ENCODE results near the gene NSUN4.

NSUN4 gene

DNA sequence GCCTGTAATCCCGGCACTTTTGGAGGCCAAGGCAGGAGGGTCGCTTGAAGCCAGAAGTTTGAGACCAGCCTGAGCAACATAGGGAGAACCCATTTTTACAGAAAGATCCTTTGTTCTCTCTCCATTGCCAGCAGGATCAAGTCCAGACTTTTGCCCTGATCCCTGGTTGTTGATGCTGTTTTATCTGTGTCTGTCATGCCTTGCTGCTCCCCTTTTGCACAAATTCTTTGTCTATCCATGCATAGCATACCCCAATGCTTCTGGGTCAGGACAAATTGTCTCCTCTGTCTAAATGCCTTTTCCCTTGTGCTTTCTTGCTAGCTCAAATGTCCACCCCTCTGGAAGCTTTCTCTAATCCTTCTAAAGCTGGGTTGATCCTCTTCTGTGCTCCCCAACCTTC, 28.2 kb downstream of the NSUN4 start:
- DNase-seq, result no peak

DNA sequence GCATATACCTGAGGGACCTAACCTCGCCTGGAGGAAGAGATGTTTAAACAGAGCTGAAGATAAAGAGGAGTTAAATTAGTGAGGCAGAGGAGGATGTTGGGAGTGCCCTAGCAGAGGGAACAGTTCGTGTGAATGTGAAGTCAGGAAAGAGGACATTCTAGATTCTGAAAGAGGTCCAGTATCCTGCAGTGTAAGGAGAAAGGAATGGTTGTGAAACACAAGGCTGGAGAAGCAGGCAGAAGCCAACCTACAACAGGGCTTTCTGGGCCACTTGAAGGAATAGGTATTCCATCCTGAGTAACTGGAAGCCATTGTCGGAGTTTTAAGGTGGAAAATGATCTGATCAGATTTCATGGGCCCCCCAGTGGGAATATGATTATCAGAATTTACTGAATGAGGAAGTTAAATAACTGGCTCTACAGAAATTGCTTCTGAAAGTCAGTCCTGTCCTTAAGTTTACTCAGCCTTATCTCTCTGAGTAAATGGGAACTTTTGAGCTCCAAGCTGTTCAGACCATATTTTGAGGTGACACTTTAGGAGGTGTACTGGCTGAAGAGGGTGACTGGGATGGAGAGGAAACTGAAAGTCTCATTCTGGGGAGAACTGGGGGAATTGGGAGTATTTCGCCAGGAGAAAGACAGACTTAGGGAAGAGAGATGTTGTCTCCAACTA, 29.1 kb downstream of the NSUN4 start:
- DNase-seq, result no peak

DNA sequence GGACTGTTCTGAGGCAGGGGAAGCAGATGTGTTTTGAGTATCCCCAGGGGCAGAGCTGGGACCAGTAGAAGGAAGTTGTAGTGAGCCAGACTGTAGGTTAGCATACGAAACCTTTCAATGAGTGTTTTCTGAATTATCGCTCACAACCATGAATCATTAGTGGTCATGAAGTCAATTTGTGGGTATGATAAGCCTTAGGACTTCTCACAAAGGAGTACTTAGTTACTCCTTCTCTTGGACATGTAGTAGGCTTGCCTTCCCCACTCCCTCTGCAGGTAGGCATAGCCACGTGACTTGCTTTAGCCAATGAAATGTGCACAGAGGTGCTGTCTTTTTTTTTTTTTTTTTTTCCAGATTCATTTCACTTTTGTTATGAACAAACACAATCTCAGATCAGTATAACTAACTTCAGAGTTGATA, 29.6 kb downstream of the NSUN4 start:
- DNase-seq, result no peak

DNA sequence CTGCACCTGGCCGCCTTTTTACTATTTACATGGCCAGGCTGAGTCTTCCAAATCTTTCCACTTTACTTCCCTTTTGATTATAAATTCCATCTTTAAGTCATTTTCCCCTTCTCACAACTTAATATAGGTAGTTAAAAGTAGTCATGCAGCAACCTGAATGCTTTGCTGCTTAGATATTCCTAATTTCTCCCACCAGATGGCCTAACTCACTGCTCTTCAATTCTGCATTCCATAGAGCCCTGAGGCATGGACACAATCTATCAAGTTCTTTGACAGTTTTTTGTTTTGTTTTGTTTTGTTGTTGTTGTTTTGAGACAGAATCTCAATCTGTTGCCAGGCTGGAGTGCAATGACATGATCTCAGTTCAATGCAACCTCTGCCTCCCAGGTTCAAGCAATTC, 31.8 kb downstream of the NSUN4 start:
- DNase-seq, result no peak

DNA sequence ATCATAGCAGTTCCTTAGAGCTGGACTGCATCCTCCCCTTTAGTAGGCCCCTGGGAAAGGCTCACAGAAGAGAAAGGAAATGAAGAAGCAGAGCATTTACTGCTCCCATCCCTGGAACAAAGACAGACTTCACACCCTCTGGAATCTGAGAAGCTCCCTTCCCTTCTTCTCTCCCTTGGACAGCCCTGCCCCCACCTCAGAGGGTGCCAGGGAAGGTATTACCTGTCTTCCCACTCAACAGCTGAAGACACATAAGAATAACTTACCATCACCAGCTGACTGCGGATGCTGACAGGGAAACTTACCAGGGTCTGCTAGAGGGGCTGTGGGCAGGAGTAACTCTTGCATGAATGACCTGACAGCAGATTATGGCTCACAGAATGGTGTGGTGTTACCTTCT, 39.4 kb downstream of the NSUN4 start:
- no peak for DNase-seq

DNA sequence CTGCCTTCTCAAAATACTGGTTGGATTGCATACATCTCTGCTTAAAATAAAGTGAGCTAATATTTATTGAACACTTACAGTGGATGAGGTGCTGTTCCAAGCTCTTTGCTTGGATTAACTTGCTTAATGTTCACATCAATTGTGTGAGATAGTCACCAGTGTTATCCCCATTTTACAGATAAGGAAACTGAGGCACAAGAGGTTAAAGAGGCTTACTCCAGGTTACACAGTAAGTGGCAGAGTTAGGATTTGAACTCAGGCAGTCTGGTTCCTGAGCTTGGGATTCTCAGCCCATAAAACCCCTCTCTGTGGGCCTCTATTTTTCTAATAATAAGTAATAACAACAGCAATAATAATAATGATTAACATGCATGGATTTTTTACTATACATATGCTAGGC, 39.9 kb downstream of the NSUN4 start:
- DNase-seq, result no peak

DNA sequence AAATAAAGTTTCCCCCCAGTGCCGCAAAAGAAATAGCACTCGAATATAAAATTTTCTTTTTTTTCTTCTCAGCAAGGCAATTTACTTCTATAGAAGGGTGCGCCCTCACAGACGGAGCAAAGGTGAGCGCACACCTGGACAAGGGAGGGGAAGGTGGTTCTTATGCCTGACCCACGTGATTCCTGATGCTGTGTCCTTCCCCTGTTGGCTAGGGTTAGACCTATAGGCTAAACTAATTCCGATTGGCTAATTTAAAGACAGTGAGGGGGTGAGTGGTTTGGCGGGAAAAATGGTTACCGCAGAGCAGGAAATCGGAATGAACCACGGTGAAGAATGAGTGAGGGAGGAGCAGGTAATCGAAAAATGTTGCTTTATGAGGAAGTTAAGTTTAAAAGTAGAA, 52.9 kb downstream of the NSUN4 start:
- no peak for DNase-seq

DNA sequence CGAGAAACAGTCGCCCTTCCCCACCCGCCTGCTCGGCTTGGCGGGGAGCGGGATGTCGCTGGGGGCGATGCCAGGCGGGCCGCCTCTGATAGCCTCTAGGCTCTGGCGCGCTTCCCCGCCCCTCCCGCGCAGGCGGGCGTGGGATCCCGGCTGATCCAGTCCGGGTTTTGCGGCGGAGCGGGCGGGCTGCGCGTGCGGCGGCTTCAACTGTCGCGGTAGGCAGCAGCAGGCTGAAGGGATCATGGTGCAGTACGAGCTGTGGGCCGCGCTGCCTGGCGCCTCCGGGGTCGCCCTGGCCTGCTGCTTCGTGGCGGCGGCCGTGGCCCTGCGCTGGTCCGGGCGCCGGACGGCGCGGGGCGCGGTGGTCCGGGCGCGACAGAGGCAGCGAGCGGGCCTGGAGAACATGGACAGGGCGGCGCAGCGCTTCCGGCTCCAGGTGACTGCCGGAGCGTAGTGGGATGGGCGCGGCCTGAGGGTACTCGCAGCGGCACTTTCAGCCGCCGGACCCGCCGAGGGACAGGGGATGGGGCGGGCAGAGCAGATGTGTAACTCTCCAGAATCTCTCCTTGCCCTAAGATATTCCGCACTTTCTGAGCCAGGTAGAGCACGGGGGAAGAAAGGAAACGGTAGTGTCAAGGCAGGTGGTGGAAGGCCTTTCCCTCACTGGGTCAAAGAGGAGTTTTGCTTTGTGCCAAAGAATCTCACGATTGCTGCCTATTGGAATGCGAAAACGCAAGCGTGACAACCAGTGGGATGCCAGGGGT, 53.7 kb downstream of the NSUN4 start, which contains the start of gene FAAH:
TSS of gene FAAH (plus strand) at position 210 of the 764 bp plus-strand sequence. CDS start at position 242, 32 bp downstream.
- DNase-seq, result peak; percentile 11

DNA sequence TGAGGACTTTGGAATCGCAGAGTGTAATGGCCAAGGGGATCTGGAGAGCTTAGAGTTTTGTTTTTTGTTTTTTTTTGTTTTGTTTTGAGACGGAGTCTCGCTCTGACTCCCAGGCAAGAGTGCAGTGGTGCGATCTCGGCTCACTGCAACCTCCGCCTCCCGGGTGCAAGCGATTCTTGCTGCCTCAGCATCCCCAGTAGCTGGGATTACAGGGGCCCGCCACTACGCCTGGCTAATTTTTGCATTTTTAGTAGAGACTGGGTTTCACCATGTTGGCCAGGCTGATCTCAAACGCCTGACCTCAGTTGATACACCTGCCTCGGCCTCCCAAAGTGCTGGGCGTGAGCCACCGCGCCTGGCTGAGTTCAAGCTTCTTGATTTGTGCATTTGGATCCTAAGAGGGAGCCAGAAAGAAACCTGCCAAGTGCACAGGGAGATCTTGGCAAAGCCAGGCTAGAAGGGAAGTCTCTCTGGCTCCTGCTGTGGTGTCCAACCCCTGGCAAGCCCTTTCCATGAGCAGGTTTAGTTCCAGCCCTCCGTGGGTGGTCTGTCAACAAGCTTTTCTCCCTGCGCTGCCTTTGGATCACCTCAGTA, 54.4 kb downstream of the NSUN4 start:
- DNase-seq, result no peak

DNA sequence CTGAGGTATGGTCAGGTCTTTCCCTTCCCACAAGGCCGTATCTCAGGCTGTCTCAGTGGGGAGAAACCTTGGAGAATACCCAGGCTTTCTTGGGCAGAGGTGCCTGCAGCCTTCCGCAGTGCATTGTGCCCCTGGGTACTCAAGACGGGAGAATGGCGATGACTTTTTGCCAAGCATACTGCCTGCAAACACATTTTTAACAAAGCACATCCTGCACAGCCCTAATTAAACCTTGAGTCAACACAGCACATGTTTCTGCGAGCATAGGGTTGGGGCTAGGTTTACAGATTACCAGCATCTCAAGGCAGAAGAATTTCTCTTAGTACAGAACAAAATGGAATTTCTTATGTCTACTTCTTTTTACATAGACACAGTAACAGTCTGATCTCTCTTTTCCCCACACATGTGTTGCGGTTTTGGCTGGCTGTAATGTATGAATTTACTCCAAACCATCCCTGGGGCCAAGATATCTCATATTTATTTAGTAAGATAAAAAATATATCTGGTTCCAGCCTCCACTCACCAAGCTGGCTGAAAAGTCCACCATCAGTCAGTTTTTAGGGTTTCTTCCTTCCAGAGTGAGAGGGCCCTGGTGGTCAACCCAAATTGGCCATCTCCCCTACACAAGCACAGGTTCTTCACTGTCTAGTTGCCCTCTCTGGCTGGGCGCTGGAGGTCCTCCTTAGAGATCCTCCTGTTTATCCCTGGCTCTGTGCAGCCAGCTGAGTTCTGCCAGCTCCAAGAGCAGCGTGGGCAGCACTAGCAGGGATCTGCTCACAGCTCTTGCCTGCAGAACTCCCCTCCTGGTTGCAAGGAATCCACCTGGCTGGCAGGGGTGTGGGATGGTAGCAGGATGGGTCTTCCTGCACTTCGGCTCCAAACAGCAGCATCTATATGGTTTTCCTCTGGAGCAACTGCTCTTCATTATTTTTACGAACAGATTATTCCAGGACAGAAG, 56.1 kb downstream of the NSUN4 start:
- DNase-seq, result no peak

DNA sequence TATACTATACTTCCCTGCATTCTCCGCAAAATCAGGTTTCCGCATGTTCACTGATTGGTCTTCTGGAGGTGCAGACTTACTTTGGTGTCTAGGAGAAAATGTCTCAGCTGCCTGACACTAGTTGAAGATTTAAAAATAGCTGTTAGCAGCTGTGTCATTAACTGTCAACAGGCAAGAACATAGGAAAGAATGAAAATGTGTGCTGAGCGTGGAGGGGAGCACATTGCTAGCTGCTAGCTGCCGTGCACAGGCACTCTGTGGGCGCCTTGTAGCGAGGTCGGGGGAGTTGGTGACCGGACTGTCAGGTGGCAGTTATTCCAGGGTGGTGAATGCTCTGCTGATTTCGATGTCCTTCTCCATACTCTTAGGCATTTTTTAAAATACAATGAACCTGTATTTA, 58.7 kb downstream of the NSUN4 start:
- DNase-seq, result no peak

DNA sequence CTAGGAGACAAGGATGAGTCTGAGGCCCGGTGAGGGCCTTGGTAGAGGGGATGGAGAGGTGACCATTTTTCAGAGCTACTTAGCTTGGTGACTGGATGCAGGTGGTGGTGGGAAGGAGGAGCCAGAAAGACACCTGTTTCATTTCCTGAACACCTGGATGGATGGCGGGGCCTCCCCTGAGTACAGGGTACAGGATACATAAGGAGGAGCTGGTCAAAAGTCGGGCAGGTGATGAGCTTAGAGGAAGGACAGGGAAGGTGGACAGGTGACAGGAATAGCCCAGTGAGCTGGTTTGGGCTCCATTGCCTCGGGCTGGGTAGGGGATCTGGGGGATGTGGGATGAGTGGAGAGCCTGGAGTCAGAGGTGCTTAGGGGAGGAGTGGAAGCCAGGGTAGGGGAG, 59.8 kb downstream of the NSUN4 start:
- DNase-seq, result no peak

DNA sequence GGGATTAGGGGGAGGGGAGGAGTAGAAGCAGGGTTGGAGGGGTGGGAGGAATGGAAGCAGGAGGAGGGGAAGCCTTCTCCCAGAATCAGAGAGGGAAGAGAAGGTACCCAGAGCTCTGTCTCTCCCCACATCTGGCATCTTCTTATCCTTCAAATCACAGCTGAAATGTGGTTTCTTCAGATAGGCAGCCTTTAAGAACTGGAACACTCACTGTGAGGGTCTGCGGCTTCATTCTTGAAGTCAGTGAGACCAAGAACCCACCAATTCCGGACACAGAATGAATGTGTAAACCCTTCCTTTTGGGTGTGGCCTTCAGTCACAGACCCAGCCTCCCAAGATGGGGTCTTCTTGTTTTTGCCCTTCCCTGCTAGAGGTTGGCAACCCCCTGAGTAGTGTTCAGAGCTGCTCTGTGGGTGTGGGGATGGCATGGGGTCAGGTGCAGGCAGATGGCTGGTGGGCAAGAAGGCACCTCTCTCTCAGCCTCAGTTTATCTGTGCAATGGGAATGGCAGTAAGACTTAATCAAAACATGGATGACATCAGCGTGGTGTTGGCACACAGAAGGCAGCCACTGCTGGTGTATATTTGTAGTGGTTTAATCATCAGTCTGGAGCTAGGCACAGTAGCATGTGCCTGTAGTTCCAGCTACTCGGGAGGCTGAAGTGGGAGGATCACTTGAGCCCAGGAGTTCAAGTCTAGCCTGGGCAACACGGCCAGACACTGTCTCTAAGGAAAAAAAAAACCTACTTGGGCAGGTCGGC, 60.7 kb downstream of the NSUN4 start:
- DNase-seq, result no peak

DNA sequence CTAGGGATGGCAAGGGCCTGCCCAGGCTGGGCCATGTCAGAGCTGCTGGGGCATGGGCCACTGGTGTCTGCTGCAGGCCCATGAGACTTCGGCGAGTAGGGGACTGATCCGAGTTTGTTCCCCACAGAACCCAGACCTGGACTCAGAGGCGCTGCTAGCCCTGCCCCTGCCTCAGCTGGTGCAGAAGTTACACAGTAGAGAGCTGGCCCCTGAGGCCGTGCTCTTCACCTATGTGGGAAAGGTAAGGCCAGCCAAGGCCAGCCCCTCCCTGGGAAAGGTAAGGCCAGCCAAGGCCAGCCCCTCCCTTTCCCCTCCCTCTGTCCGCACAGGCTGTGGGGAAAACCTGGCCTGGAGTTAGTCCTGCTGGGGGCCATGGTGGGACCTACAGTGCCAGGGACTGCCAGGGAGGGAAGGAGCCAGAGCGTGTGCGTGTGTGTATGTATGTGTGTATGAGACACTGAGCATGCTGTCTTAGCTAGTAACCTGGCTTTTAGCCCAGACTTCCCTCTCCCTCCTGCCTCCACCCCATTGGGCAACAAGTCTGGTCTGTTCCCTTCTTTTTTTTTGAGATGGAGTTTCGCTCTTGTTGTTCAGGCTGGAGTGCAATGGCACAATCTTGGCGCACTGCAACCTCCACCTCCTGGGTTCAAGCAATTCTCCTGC, 61.5 kb downstream of the NSUN4 start:
- DNase-seq, result no peak

DNA sequence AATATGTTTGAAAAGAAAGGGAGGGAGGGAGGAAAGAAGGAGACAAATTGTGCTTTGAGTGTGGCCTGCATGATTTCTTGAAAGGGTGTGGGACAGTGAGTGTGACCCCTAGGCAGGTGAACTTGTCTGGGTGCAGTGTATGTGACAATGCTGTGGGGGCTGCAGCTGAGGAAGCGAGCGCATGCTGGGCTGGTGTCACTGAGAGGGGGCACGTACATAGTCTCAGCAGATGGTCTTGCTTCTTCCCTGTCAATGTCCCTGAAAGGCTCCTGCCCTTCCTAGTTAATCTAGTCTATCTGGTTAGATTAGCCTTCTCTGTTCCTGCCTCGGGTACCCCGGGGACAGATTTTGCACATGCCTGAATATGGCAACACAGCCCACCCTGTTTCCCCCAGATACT, 63.3 kb downstream of the NSUN4 start:
- no peak for DNase-seq

DNA sequence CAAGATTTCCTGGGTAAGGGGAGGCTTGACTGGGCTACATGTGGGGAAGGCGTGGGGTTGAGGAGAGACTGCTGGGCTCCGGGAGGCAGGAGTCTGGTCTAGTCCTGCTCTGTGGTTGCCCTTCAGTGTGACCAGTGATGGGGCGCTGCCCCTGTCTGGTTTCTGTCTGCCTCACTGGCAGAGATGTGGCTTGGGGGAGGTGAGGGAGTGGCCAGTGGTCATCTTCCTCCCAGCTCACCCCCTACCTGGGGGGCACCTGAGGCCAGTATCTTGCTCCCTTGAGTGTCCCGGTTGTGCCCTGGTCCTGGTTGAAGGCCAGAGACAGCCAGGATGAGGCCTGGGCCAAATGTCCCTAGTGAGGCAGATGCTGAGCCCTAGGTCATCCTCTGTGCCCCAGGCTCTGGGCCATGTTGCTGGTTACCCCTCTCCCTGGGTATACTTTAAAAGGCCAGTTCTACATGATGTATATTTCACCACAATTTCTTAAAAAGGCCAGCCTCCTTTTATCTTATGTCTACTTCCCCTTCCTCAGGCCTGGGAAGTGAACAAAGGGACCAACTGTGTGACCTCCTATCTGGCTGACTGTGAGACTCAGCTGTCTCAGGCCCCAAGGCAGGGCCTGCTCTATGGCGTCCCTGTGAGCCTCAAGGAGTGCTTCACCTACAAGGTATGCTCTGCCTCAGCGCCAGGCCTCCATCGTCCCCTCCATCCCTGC, 64.0 kb downstream of the NSUN4 start:
- DNase-seq, result no peak

DNA sequence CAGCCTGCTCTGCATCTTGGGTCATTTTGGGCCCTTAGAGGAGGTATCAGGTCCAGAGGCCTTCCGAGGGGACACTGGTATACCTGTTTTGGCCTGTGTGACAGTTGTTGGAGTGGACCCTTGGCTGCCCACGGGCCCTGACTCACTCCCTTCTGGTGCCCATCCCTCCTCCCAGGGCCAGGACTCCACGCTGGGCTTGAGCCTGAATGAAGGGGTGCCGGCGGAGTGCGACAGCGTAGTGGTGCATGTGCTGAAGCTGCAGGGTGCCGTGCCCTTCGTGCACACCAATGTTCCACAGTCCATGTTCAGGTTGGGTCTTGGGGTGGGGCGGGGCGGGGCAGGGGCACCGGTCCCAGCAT, 64.6 kb downstream of the NSUN4 start:
- DNase-seq, result no peak

DNA sequence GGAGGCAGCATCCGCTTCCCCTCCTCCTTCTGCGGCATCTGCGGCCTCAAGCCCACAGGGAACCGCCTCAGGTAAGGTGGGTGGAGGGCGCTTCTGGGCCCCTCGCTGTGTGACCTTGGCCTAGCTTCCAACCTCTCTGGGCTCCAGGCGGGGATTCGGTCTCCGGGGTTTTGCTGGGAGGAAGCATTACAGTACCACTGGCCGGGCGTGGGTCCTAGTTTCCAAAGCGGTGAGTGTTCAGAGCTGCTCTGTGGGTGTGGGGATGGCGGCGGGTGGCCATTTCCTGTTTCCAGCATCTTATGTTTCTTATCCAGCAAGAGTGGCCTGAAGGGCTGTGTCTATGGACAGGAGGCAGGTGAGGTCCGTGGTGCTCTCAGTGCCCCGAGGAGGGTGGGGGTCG, 65.1 kb downstream of the NSUN4 start:
- DNase-seq, result no peak

DNA sequence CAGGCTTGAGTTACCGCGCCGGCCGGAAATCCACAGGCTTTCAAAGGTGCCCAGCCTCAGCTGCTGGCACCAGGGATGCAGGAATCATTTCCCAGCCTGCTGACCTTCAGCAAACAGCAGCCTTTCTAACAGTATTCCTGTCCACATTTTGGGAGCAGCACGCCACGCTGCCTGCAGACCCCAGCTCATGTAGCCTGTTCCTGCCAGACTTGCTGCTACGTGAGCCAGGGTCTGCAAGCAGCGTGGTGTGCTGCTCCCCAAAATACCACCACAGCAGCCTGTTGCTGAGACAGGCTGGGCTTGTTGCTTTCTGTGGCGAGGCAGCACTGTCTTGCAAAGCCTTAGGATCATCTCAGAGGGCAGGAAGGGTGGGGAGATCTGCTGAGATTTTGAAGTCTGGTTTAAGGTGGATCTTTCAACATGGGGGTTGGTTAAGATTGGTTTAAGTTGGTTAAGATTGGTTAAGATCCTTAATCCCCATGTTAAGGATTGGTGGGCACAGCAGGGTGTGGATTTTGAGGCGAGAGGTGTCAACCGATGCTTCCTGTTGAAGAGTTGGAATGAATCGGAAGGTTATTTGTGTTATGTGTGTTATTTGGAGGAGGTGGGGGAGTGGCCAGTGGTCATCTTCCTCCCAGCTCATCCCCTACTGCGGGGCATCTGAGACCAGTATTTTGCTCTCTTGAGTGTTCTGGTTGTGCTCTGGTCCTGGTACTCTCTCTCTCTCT, 66.4 kb downstream of the NSUN4 start:
- DNase-seq, result no peak

DNA sequence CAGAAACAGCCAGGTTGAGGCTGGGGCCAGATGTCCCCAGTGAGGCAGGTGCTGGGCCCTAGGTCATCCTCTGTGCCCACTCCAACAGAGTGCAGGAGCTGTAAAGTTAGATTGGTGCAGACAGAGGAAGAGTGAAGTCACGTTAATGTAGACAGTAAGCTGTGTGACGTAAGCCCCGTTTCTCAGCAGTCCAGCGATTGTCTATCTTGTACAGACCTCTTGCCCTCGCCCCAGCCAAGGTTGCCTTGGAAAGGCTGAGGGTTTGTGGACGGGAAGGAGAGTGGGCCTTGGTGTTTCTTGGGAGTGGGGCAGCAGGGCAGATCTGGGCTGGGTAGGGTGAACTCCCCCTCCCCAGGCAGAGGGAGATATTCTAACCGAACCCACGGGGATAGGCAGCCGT, 67.0 kb downstream of the NSUN4 start:
- no peak for DNase-seq

Measured in activated T-cell treated with anti-CD3 and anti-CD28 coated beads for 4 hours (primary cell).